SIG-M5 treated with dmso at 0.1 percent for 504 hours (cell line): Measurements from ENCODE around the gene SPACA6.
"Not testable (repeated sequence)": the region's sequence is repeated elsewhere in the genome, so short reads cannot be mapped to it uniquely, and the experiment has no call there.

Source experiments
- DNase-seq: peaks from one replicate; lab custom pipeline; 2025; ENCODE audit not compliant: unreplicated experiment; lab: John Stamatoyannopoulos, UW

SPACA6 gene

DNA sequence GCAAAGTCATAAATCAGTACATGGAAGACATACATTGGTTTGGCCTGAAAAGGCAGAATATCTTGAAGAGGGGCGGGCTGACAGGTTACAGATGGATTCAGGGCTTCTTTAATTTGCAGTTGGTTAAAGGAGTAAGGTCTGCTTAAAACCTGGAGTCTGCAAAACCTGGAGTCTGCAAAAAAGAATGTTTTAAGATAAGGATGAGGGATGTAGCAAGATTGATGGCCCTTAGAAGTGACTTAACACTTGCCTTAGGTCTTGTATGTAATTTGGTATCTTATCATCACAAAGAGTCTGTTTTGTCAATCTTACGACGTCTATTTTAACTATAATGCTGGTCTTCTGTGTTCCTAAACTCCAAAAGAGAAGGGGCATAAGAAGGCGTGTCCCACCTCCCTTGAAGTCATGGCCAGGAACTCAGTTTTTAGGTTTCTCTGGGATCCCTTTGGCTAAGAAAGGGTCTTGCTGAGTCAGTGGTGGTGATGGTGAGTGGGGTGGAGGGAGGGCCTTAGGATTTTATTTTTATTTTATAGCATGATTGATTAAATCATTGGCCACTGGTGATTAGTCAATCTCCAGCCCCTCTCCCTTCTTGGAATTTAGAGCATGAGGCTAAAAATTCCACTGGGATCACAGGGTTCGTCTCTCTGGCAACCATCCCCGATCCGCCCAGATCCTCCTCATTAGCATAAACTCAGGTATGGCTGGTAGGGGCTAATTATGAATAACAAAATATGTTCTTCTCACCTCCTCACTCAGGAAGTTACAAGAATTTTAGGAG lies 40.8 kb downstream of the SPACA6 start:
- DNase-seq = no peak

DNA sequence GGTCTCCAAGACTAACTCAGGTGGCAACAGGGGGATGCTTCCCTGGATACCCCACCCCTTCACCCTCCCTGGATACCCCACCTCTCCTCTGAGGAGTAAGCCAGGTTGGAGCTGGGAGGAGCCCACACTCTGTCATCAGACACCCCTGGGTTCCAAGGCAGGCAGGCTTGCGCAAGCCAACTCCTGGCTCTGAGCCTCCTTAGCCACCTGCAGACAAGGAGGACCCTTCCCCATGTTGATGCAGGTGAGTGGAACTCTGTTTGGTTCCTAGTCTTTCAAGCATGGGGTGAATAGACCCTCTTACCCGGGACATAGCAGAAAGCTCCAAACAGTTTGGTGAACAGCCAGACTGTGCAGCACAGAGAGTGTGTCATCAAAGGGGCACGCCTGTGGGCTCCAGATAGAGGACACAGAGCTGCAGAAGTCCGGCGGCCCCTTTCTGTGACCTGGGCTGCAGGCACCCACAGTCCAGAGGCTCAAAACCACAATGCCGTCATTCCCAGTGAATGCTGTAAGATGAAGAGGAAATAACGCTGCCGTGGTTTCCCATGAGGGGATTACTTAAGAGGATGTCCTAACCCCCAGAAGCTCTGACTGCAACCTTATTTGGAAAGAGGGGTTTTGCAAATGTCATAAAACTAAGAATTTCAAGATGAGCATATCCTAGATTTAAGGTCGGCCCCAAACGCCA lies 42.8 kb downstream of the SPACA6 start:
- DNase-seq = peak; percentile 25

DNA sequence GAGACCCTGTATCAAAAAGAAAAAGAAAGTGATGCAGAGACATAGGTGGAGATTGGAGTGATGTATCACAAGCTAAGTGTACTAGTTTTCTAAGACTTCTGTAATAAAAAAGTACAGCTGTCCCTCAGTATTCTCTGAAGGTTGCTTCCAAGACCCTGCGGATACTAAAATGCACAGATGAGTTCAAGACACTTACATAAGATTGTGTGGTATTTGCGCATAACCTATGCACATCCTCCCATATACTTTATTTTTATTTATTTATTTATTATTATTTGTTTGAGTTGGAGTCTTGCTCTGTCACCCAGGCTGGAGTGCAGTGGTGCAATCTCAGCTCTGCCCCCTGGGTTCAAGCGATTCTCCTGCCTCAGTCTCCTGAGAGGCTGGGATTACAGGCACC lies 44.3 kb downstream of the SPACA6 start:
- no peak for DNase-seq

DNA sequence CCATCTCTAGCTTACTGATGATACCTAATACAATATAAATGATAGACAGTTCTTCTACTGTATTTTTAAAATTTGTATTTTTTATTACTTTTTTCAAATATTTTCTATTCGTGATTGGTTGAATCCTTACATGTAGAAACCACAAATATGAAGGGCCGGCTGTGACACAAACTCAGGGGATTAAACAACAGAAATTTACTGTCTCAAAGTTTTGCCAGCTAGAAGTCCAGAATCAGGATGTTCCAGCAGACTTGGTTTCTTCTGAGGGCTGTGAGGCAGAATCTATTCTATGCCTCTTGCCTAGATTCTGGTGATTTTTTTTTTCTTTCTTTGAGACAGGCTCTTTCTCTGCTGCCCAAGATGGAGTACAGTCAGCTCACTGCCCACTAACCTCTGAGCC lies 44.8 kb downstream of the SPACA6 start:
- no peak for DNase-seq

DNA sequence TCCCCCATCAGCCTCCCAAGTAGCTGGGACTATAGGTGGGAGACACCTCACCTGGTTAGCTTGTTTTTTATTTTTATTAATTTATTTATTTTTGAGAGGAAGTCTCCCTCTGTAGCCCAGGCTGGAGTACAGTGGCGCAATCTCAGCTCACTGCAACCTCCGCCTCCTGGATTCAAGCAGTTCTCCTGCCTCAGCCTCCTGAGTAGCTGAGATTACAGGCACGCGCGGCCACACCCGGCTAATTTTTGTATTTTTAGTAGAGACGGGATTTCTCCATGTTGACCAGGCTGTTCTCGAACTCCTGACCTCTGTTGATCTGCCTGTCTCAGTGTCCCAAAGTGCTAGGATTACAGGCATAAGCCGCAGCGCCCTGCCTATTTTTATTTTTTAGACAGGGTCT lies 45.4 kb downstream of the SPACA6 start:
- not testable (repeated sequence) for DNase-seq

- no peak for DNase-seq
Measured at GRCh38 chr19:51739466-51740213, 46.5 kb downstream of the SPACA6 start.

- DNase-seq = no peak
Measured at GRCh38 chr19:51740356-51740755, 47.2 kb downstream of the SPACA6 start.

GRCh38 chr19:51742789-51743188 lies 49.7 kb downstream of the SPACA6 start:
- DNase-seq = no peak

DNA sequence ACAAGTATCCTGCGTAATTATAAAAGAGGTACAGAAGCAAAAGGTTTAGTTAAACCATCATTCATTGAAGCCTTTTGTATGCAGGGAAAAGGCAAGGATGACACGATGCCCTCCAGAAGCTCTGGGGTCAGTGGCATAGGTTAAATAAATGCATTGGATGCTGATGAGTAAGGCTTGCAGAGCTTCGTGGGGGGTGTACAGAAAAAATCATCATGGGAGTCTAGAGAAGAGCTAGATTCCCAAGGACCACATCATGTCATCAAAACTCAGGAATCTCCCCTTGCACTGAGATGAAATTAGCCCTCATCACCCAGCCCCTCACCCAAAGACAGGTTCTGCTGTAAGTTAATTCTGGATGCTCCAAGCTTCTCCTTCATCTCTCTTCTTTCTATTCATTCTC lies 50.3 kb downstream of the SPACA6 start:
- DNase-seq = no peak

GRCh38 chr19:51746731-51747130 lies 53.6 kb downstream of the SPACA6 start:
- DNase-seq = no peak

GRCh38 chr19:51749979-51750378 lies 56.8 kb downstream of the SPACA6 start:
- DNase-seq = no peak

DNA sequence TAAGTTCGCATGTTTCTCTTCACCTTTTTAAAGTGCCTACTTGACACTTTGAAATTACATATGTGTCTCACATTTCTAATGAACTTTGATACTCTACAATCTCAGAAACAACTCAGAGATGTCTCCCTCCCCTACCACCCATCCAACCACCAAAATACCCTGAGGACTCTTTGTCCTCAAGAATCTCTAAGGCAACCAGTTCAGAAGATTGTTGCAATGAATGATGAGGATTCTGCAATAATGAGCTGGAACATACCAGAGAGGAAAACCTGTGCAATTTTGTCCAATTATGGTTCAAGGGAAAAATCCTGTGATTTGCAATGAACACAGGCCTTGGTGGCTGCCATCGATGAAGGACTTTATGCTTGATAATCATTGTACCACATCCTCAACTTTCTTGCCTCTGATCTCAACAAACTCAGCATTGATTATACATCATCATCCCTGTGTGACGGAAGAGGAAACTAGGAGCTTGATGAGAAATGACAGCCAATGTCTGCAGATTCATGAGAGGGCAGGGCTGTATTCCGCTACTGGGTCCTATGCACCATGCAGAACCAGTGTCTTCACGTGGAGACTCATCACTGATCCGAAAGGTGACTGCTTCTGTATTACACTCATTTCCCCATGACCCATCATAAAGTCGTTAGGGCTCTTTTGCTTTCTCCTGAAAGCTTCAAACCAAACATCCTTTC lies 57.4 kb downstream of the SPACA6 start:
- DNase-seq = no peak

GRCh38 chr19:51751655-51752054 lies 58.5 kb downstream of the SPACA6 start, which contains the start of gene FPR1:
Gene FPR1 (minus strand): TSS chr19:51751878. CDS start chr19:51746994, 4,884 bp downstream.
- DNase-seq = peak; percentile 64

DNA sequence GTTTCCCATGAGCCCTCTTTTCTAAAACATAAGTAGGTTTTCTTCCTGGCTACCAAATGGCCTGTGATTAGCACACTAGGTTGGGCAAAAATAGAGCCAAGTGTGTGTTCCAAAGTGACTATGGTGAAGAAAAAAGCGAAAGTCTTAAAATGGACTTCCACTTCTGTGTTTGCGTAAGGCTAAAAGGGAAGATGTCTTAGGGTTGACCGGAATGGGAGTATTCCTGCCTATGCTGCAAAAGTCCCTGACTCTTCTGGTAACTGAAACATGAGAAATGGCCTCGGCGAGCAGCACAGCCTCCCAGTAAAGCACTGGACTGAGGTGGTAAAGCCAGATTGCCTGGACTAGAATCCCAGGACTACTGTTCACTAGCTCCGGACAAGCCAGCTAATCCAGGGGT lies 61.0 kb downstream of the SPACA6 start:
- DNase-seq = no peak

DNA sequence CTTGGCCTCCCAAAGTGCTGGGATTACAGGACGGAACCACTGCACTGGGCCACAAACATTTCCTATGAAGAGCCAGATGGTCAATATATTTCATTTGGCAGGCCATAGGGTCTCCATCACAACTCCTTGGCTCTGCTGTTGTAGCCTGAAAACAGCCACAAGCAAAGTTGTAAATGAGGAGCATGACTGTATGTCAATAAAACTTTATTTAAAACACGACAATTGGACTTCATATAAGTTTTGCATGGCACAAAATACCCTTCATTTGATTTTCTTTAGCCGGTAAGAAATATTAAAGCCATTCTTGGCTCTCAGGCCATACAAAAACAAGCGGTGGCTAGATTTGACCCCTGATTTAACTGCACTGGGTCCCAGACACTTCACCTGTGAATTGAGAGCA lies 61.6 kb downstream of the SPACA6 start:
- no peak for DNase-seq
